Caco-2 (cell line): Measurements from ENCODE around the gene KRTAP3-1. TPM values are rescaled to one million over a fixed set of nuclear protein-coding genes. Genes with fewer than 3 reads are reported as not detected.

Experiments used
- BruUV-seq: library from RNA; stranded (reverse); fragments of 400-500 nt; replicated peaks from 2 replicates; lab custom pipeline; 2021; lab: Mats Ljungman, UMichigan
- CTCF ChIA-PET: fragments of 300-600 bp; sonication (Branson Sonifier 250); formaldehyde crosslinking; loops from one replicate; lab custom pipeline; 2022; ENCODE audit warnings: antibody characterized with exemption; lab: Charles Lee
- POLR2A ChIA-PET: fragments of 300-600 bp; sonication (Branson Sonifier 250); formaldehyde crosslinking; loops from one replicate; lab custom pipeline; 2022; ENCODE audit warnings: antibody characterized with exemption; lab: Charles Lee
- DNase-seq, 2 experiments: peaks; one replicate each; pipeline versions ENCODE4 v3.0.0 to v3.0.0-alpha.2; 2020 to 2022
- H3K27me3 ChIP-seq: replicated peaks from 2 replicates; pipeline ENCODE4 v1.6.0; 2011; ENCODE audit warnings: low read length; ENCODE audit not compliant: control insufficient read depth, insufficient read depth
- H3K36me3 ChIP-seq: 2 replicates; pipeline ENCODE4 v1.5.1; 2011; ENCODE audit warnings: low read length; ENCODE audit not compliant: control insufficient read depth, insufficient read depth
- H3K4me1 ChIP-seq: fragments of 250-450 bp; sonication (Bioruptor Pico); 2 replicates; pipeline ENCODE4 v1.5.1; 2020; ENCODE audit warnings: mild to moderate bottlenecking
- H3K4me3 ChIP-seq: 2 replicates; pipeline ENCODE4 v1.5.1; 2011; ENCODE audit warnings: low read depth, mild to moderate bottlenecking, control low read depth, low read length
- H3K9me3 ChIP-seq: fragments of 250-450 bp; sonication (Bioruptor Pico); 2 replicates; pipeline ENCODE4 v1.5.1; 2020; ENCODE audit warnings: mild to moderate bottlenecking, moderate library complexity
- H3K27ac Mint-ChIP-seq: one replicate; pipeline ENCODE4 v1.8.0; 2022; ENCODE audit warnings: mixed read lengths; ENCODE audit not compliant: unreplicated experiment
- H3K27me3 Mint-ChIP-seq: one replicate; pipeline ENCODE4 v1.8.0; 2022; ENCODE audit warnings: mixed read lengths; ENCODE audit not compliant: insufficient read depth, unreplicated experiment
- H3K36me3 Mint-ChIP-seq: one replicate; pipeline ENCODE4 v1.8.0; 2022; ENCODE audit warnings: mild to moderate bottlenecking, mixed read lengths; ENCODE audit not compliant: insufficient read depth, unreplicated experiment
- H3K4me1 Mint-ChIP-seq: one replicate; pipeline ENCODE4 v1.8.0; 2022; ENCODE audit warnings: low read depth, mixed read lengths; ENCODE audit not compliant: unreplicated experiment
- H3K4me3 Mint-ChIP-seq: one replicate; pipeline ENCODE4 v1.8.0; 2022; ENCODE audit warnings: mild to moderate bottlenecking, moderate library complexity, mixed read lengths; ENCODE audit not compliant: unreplicated experiment
- H3K9me3 Mint-ChIP-seq: one replicate; pipeline ENCODE4 v1.8.0; 2022; ENCODE audit warnings: mixed read lengths; ENCODE audit not compliant: unreplicated experiment
- intact Hi-C: fragments of 100-400 bp; cut with micrococcal nuclease; formaldehyde crosslinking; loops from one replicate; pipeline ENCODE4 v1.10.0; 2022; ENCODE audit not compliant: unreplicated experiment
- total RNA-seq: library from RNA; stranded (reverse); gene quantifications from 2 replicates; pipeline ENCODE4 v1.2.3, GENCODE V29; 2022
- TF ChIP-seq, protein P1 (sequence below), 2 experiments: fragments of 200-600 bp in 1 of 2; IDR thresholded peaks; 1 replicate in 1 of 2; 2 replicates in 1 of 2; pipeline versions ENCODE4 v1.5.1 to v1.8.0; 2011 to 2022; ENCODE audit warnings: antibody characterized with exemption in 1 of 2, control low read depth in 1 of 2, inconsistent platforms in 1 of 2, low read depth in 1 of 2, low read length in 1 of 2, mild to moderate bottlenecking in 1 of 2, moderate library complexity in 1 of 2; ENCODE audit not compliant: insufficient read depth in 1 of 2, severe bottlenecking in 1 of 2, unreplicated experiment in 1 of 2

The KRTAP3-1 gene
- total RNA-seq, 1 experiment from 2014 or later, result 7.4 TPM

DNA sequence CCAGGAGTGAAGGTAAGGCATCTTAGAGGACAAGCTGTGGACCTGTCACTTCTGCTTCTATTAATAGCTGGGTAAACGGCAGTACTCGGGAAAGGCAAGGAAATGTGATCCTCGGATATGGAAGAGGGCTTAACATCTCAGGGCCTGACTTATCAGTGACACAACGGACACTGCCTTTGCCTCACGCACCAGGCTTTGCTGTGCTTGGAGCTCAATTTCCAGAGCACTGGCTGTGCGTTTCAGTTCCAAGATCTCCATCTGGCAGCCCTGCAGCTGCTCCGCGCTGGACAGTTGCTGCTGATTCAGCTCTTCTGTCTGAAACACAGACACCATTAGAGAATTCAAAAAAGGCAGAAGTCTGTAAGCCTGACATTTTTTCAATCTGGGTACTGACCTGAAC, 28.3 kb downstream of the KRTAP3-1 start:
- TF ChIP-seq, protein P1, sequence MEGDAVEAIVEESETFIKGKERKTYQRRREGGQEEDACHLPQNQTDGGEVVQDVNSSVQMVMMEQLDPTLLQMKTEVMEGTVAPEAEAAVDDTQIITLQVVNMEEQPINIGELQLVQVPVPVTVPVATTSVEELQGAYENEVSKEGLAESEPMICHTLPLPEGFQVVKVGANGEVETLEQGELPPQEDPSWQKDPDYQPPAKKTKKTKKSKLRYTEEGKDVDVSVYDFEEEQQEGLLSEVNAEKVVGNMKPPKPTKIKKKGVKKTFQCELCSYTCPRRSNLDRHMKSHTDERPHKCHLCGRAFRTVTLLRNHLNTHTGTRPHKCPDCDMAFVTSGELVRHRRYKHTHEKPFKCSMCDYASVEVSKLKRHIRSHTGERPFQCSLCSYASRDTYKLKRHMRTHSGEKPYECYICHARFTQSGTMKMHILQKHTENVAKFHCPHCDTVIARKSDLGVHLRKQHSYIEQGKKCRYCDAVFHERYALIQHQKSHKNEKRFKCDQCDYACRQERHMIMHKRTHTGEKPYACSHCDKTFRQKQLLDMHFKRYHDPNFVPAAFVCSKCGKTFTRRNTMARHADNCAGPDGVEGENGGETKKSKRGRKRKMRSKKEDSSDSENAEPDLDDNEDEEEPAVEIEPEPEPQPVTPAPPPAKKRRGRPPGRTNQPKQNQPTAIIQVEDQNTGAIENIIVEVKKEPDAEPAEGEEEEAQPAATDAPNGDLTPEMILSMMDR (IDR thresholded peaks at IDR 0.05; ENCODE audit: insufficient read depth in 1 of 2, low read depth in 1 of 2, low read length in 1 of 2, severe bottlenecking in 1 of 2, unreplicated experiment in 1 of 2), result no peak
- no peak overlapping the region for H3K27ac Mint-ChIP-seq
- Histone ChIP-seq H3K36me3 (no peaks in the 10 kb centered on the region), H3K4me1 (peaks cover 7% of the 10 kb centered on the region), H3K27me3 (no peaks in the 10 kb centered on the region), H3K9me3 (no peaks in the 10 kb centered on the region), H3K4me3 (no peak overlapping the region)
- H3K9me3 Mint-ChIP-seq, result peaks cover under 1% of the 10 kb centered on the region
- H3K4me3 Mint-ChIP-seq, result no peak overlapping the region
- POLR2A ChIA-PET, result no interaction called here
- no peaks in the 10 kb centered on the region for H3K27me3 Mint-ChIP-seq
- BruUV-seq, result no TSS peak
- no peak for DNase-seq
- CTCF ChIA-PET, result no interaction called here
- intact Hi-C loops, result no loop called here
- H3K36me3 Mint-ChIP-seq, result no peaks in the 10 kb centered on the region
- peaks cover 6% of the 10 kb centered on the region for H3K4me1 Mint-ChIP-seq

DNA sequence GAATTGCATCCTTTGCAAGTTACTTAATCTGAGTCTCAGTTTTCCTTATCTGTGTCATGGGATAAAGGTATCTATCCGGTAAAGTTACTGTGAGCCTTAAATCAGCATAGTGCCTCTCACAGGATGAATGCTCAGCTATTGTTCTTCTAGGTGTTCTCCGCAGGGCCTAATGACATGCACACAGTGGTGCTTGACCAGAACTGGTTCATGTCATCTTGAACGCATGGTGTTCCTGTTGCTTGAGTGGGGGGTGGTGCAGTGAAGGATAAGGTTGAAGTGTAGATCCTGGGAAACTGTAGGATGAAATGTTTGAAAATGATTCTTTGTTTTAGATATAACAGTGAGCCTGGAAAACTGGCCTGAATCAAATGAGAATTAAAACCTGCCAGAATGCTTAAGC, 28.8 kb downstream of the KRTAP3-1 start:
- POLR2A ChIA-PET, result no interaction called here
- no peak overlapping the region for H3K4me3 Mint-ChIP-seq
- no peak overlapping the region for H3K27ac Mint-ChIP-seq
- H3K9me3 Mint-ChIP-seq, result peaks cover 5% of the 10 kb centered on the region
- Histone ChIP-seq H3K27me3 (no peaks in the 10 kb centered on the region), H3K36me3 (no peaks in the 10 kb centered on the region), H3K4me1 (peaks cover 7% of the 10 kb centered on the region), H3K4me3 (no peak overlapping the region), H3K9me3 (no peaks in the 10 kb centered on the region)
- no peak for DNase-seq
- TF ChIP-seq, protein P1 (IDR thresholded peaks at IDR 0.05; ENCODE audit: insufficient read depth in 1 of 2, low read depth in 1 of 2, low read length in 1 of 2, severe bottlenecking in 1 of 2, unreplicated experiment in 1 of 2), result no peak
- H3K36me3 Mint-ChIP-seq, result no peaks in the 10 kb centered on the region
- CTCF ChIA-PET, result no interaction called here
- peaks cover 6% of the 10 kb centered on the region for H3K4me1 Mint-ChIP-seq
- no peaks in the 10 kb centered on the region for H3K27me3 Mint-ChIP-seq
- intact Hi-C loops, result no loop called here
- BruUV-seq, result no TSS peak

DNA sequence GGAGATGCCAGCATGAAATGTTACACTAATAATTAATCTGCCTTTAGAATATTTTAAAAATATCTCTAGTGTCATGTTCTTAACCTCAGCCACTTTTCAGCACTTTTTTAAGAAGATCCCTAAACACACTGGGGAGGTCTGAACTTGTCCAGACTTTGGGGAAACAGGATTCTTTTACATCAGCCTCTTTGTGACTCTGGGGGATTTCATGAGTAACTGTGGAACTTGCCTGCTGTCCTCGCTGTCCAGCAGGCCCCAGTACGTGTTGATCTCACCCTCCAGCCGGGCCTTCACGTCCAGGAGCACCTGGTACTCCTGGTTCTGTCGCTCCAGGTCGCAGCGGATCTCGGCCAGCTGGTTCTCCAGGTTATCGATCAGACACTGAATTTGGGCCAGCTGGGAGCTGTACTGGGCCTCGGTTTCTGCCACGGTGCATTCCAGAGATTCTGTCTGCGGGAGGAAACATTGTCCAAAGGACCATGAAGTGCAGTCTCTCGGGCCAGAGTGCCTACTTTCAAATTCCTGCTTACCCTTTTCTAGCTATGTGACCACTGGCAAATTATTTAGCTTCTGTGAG, 30.3 kb downstream of the KRTAP3-1 start:
- H3K27me3 ChIP-seq, result no peaks in the 10 kb centered on the region
- no peaks in the 10 kb centered on the region for H3K9me3 ChIP-seq
- ChIA-PET POLR2A (no interaction called here), CTCF (no interaction called here)
- intact Hi-C loops, result no loop called here
- peaks cover 7% of the 10 kb centered on the region for H3K9me3 Mint-ChIP-seq
- H3K4me1 Mint-ChIP-seq, result peaks cover 6% of the 10 kb centered on the region
- H3K27ac Mint-ChIP-seq, result peak overlapping the region; percentile 43
- no peaks in the 10 kb centered on the region for H3K27me3 Mint-ChIP-seq
- H3K36me3 ChIP-seq, result no peaks in the 10 kb centered on the region
- TF ChIP-seq, protein P1 (IDR thresholded peaks at IDR 0.05; ENCODE audit: insufficient read depth in 1 of 2, low read depth in 1 of 2, low read length in 1 of 2, severe bottlenecking in 1 of 2, unreplicated experiment in 1 of 2), result no peak
- no TSS peak for BruUV-seq
- H3K4me3 Mint-ChIP-seq, result no peak overlapping the region
- H3K36me3 Mint-ChIP-seq, result no peaks in the 10 kb centered on the region
- no peak for DNase-seq
- peaks cover 7% of the 10 kb centered on the region for H3K4me1 ChIP-seq
- no peak overlapping the region for H3K4me3 ChIP-seq
